Inflammatory macrophage treated with lipopolysaccharide for 4 hours (primary cell): ENCODE data around the gene TMEM115.

Experiments
- DNase-seq: peaks from one replicate; pipeline ENCODE4 v3.0.0-alpha.2; 2020

TMEM115 gene

DNA sequence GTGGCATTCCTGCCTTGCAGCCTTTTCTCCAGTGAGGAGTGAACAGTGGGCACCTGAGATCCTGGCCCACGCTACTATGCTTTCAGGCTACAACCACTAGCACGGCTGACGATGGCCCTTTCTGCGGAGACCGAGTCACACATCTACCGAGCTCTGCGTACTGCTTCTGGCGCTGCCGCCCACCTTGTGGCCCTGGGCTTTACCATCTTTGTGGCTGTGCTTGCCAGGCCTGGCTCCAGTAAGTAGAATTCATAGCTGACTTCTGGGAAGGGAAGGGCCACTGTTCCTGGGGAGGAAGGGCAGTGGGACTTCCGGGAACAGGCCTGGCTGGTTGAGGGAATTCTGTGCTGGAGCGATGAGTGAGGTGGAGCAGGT, 8.0 kb downstream of the TMEM115 start:
- DNase-seq = no peak

DNA sequence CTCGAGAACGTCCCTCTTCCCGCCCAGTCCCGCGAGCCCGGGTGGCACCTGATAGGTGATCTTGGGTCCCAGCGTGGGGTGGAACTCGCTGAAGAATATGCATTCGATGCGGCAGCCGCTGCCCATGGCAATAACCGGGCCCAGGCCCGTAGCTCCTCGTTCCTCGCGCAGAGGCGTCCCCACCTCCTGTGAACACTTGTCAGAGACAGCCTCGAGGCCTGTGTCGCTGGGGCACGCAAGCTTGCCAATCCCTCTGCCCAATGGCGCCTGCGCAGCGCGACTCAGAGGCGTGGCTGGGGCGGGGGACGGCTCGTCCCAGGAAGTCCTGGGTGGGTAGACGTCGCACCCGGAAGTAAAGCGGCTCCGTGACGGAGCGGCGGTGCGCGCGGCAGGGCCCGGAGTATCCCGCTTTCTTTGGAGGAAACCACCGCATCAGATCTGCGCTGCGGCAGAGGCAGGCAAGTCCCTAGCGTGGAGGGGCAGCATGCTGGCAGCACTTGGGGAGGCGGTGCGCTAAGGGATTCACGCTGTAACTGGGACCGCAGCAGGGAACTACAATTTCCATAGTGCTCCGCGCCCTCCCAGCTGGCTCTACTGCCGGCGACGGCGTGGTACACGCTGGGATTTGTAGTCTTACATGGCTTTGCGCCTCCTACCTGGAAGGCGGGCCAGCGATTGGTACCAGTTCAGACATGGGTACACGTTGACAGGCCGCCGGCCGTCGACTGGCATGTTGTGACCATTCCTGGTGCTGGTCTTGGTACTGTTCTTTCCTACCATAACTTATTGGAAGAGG, 8.6 kb downstream of the TMEM115 start, which contains the start of the genes CYB561D2 and NPRL2:
Gene CYB561D2 (plus strand): TSS at position 336 of the 796 bp plus-strand sequence. CDS start 572 bp downstream, outside the sequence.
Gene NPRL2 (minus strand): TSS at position 249 of the 796 bp plus-strand sequence. CDS start 123 bp downstream, at position 126.
- DNase-seq = peak; percentile 97

DNA sequence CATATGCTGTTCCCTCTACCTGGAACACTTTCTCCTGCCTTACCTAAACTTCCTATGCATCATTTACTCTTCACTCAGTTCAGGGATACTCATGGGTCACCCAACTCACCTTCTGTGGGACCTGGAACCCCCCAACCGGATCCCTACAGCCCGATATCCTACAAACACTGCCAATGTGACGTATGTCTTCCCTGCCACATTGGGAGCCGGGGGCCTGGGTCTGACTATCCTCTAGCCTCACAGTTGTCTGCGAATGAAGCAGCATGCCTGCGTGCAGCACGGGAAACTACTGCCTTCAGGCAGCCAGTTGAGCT, 9.2 kb downstream of the TMEM115 start:
- DNase-seq = peak; percentile 1

GRCh38 chr3:50347187-50347813, 12.0 kb downstream of the TMEM115 start:
- peak; percentile 69 for DNase-seq

GRCh38 chr3:50345586-50346234, 13.6 kb downstream of the TMEM115 start, which contains the start of gene ZMYND10:
ZMYND10 (minus strand) TSS chr3:50345732; CDS start chr3:50345579, 153 bp downstream.
- DNase-seq = peak; percentile 79

DNA sequence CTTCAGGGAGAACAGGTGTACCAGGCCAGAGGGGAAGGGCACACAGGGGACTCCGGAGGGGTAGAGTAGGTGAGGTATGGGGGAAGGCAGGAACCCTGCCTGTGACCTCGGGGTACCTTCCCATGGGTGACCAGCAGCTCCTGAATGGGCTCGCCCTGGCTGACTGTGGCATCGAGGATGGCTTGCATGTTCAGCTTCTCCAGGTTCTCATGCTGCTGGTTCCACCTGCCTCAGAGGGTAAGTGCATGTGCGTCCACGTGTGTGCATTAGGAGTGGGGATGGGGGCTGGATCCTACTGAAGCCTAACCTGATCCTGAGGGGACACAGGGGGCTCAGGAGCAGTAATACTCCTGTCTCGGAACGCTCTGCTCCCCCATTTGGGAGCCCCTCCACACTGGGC, 14.3 kb downstream of the TMEM115 start:
- DNase-seq = no peak

DNA sequence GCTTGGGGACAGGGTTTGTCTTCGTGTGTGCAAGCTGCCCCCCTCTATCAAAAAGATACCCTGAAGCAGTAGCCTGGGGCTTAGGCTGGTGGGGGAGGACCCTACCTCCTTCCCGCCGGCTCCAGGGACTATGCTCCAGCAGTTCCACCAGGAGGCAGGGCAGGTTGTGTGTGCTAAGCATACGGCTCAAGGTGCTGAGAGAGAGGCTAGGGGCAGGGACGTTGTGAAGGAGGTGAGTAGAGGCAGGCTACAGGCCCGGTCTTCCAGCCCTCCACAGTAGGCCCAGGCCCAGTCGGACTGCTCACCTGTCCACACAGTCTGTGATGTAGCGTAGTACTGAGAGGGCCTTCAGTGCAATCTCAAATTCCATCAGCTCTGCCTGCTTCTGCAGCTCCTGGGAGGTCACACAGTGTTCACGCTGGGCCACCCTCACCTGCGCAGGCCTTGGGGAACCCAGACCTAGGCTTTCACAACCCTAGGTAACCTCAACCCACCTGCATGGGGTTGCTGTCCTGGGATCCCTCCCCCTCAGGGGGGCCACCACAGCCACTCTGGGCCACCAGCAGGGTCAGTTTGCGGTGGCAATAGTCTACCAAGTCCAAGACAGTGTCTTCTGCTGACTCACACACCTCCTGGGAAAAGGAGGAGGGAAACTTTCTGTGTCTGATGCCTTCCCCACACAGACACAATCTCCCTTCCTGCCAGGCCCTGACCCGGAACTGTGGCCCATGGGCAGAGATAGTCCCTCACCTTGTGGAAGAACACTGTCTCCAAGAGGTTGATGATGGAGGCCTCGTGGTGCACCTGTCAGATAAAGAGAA, 16.3 kb downstream of the TMEM115 start:
- no peak for DNase-seq

GRCh38 chr3:50341996-50342650, 17.2 kb downstream of the TMEM115 start:
- DNase-seq = no peak

GRCh38 chr3:50341537-50341936, 17.8 kb downstream of the TMEM115 start:
- no peak for DNase-seq

- peak; percentile 56 for DNase-seq
Measured at GRCh38 chr3:50340448-50341329, 18.6 kb downstream of the TMEM115 start, which contains the start of gene RASSF1. RASSF1 (minus strand) TSS chr3:50340836; CDS start chr3:50340805, 31 bp downstream.

DNA sequence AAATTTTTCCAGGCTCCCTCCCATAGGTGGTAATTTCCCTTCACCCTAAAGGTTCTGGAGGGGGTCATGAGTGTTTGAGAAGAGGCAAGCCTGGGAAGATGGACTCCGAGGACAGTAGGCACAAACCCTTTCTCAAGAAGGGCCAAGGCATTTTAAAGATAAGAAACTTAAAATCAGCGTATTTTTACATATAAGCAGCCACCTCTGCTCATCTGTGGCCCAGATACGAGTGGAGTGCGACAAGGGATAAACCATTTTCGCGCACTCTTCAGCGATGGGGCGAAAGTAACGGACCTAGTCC, 19.2 kb downstream of the TMEM115 start:
- no peak for DNase-seq

DNA sequence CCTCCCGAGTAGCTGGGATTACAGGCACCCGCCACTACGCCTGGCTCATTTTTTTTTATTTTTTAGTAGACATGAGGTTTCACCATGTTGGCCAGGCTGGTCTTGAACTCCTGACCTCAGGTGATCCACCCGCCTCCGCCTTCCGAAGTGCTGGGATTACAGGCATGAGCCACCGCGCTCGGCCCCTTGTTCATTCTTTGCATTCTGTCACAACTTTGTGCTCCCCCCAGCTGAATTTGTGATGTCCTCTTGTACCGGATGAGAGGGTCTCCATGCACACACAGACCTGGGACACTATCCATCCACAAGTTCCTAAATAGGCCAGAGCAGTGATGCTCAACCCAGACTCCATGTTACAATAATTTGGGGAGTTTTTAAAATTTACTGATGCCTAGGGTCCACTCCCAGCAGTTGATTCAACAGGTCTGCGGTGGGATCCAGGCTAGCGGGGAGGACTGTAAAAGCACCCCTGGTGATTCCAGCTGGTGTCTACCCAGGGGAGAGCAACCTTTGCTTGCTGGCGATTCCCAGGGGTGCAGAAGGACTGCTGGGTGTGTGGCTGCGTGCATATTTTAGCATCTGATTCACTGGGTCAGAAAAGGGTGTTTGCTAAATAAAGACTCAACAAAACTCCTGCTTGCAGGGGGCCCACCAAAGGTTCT, 19.7 kb downstream of the TMEM115 start:
- DNase-seq = no peak

GRCh38 chr3:50338965-50339364, 20.4 kb downstream of the TMEM115 start:
- peak; percentile 59 for DNase-seq

DNA sequence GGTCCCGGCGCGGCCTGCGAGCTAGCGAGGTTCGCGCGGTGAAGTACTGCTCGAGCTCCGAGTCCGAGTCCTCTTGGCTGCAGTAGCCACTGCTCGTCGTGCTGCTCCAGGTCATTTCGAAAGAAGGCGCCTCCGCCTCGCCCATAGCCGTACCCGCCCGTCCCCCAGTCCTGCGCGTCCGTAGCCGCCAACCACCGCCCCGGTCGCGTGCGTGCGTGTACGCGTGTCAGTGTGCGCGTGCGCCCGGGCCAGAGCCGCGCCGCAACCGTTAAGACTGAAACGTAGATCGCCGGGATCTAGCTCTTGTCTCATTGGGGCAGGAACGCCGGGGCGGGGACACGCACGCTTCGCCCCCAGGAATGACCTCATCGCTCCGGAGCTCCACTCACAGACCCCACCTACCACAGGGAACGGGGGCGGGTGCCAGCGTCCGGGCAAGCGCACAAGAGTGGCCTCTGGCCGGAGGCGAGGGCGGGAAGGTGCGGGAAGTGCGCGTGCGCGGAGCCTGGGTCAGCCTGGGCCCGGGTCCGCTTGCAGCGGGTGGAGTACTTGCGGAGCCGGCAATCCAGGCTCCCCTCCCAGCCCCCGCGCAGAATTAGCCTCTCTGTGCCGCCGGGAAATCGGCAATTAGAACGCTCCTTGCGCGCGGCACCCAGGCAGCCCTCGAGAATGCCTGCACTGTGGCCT, 22.0 kb downstream of the TMEM115 start:
- DNase-seq = peak; percentile 100

- DNase-seq = no peak
Measured at GRCh38 chr3:50336452-50337174, 22.7 kb downstream of the TMEM115 start.

DNA sequence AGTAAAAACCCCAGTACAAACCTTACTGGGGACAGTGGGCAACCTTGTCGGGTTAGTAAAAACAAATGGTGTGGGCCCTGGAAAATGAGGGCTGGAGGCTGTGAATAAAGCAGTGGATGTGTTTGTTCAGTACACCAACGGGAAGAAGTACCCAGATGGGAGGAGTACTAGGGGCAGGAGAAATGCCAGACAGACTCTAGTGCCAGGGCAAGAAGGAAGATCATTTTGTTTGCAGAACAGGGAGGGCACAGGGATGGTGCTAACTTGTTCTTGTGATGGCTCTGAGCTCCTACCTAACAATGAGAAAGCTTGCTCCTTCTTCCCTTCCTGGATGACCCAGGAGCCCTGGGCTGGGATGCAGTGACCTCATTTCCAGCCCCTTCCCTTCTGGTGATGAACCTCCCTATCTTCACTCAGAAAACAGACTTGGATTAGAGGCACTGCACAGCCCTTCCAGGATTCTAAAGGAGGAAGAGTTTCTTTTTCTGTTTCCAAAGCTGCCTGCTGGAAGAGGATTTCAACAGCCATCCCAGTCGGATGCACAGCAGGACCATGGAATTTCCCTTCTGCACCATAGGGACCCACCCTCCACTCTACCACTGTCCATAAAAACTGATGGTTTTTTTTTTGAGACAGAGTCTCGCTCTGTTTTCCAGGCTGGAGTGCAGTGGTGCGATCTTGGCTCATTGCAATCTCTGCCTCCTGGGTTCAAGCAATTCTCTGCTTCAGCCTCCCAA, 24.8 kb downstream of the TMEM115 start:
- no peak for DNase-seq

DNA sequence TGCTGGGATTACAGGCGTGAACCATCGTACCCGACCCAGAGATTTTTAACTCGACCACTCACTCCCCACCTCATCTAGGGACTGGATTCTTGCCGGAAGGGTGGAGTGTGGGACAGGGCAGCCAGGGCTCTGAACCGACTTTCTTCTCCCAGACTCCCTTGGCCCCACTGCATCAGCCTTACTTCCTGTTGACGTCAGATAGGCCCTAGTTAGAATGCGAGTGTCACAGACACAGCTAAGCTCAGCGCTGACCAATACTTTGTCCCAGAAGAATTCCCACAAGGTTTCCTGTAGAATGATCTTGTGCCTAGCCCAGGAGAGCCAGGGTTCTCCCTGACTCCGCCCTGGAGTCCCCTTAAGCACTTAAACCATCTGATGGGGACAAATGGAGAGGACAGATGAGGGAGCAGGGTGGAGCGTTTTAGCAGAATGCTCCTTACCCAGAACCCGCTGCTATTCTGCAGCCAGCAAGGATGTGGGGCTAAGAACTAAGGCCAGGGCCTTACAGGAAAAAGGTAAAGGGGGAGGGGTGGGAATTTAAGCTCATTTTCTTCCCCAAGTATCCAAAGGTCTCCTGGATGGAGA, 25.5 kb downstream of the TMEM115 start:
- DNase-seq = no peak

DNA sequence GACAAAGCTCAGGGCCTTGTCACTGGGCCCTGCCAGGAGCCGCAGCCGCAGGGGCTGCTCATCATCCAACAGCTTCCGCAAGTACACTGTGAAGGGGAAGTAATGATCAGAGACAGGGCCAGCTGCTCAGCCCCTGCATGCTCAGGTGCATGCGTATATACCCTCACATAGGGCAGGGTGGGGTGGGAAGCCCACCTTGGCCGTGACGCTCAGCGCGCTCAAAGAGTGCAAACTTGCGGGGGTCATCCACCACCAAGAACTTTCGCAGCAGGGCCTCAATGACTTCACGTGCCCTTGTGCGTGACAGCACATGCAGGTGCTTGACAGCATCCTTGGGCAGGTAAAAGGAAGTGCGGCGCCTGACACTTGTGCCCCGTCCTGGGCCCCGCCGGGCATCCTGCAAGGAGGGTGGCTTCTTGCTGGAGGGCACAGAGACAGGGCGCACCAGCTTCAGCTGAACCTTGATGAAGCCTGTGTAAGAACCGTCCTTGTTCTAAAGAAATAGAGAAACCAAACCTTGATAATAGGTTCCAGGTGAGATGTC, 27.9 kb downstream of the TMEM115 start:
- no peak for DNase-seq
